ENCODE data around the gene STARD5. TPM values are rescaled to one million over a fixed set of nuclear protein-coding genes. Genes with fewer than 3 reads are reported as not detected.

Gene STARD5
- total RNA-seq, 4 donors from 2014 or later = 1.3 to 5.8 (median 3.1) TPM

GRCh38 chr15:81297147-81297572 lies 26.8 kb downstream of the STARD5 start:
- no peak for TF ChIP-seq CTCF (IDR thresholded peaks at IDR 0.05; ENCODE audit: low read depth)

GRCh38 chr15:81296673-81297072 lies 27.3 kb downstream of the STARD5 start:
- no peak for TF ChIP-seq CTCF (IDR thresholded peaks at IDR 0.05; ENCODE audit: low read depth)

- TF ChIP-seq CTCF (IDR thresholded peaks at IDR 0.05; ENCODE audit: low read depth) = no peak
Observed at GRCh38 chr15:81296186-81296585, 27.8 kb downstream of the STARD5 start.

GRCh38 chr15:81295486-81296121 lies 28.3 kb downstream of the STARD5 start:
- TF ChIP-seq CTCF (IDR thresholded peaks at IDR 0.05; ENCODE audit: low read depth) = no peak

GRCh38 chr15:81294516-81294880 lies 29.4 kb downstream of the STARD5 start:
- TF ChIP-seq CTCF (IDR thresholded peaks at IDR 0.05; ENCODE audit: low read depth) = no peak

- no peak for TF ChIP-seq CTCF (IDR thresholded peaks at IDR 0.05; ENCODE audit: low read depth)
Observed at GRCh38 chr15:81293728-81294515, 30.0 kb downstream of the STARD5 start.

- TF ChIP-seq CTCF (IDR thresholded peaks at IDR 0.05; ENCODE audit: low read depth) = no peak
Observed at GRCh38 chr15:81292523-81293001, 31.4 kb downstream of the STARD5 start.
